HepG2 (cell line): ENCODE data around the gene RAD51. TPM values are rescaled to one million over a fixed set of nuclear protein-coding genes. Genes with fewer than 3 reads are reported as not detected.

Experiments used
- ATAC-seq: fragments of 200-7000 bp; cut with Tn5 transposase; 3 replicates; pipeline ENCODE4 v1.9.1; 2020; ENCODE audit warnings: mild to moderate bottlenecking, moderate library complexity
- BruUV-seq: library from RNA; stranded (reverse); fragments of 400-500 nt; replicated peaks from 2 replicates; lab custom pipeline; 2021; lab: Mats Ljungman, UMichigan
- CTCF ChIA-PET: fragments of 300-600 bp; formaldehyde crosslinking; extraction: SDS; loops from one replicate; lab custom pipeline; 2021; ENCODE audit warnings: low total read pairs, inconsistent platforms, low intra/inter-chr PET ratio; lab: Yijun Ruan, JAX
- POLR2A ChIA-PET: fragments of 350-600 bp; sonication (Branson Sonifier 250); formaldehyde crosslinking; loops from one replicate; lab custom pipeline; 2020; ENCODE audit warnings: antibody characterized with exemption, inconsistent platforms; lab: Yijun Ruan, JAX
- DNase-seq: peaks from one replicate; pipeline ENCODE4 v3.0.0-alpha.2; 2015; ENCODE audit warnings: low spot score
- FAIRE-seq: peaks from 3 replicates; lab custom pipeline; 2011; peaks lifted over from hg19 to GRCh38; lab: Jason Lieb, UNC
- H2AFZ ChIP-seq: one replicate; pipeline ENCODE4 v1.6.1; 2011; ENCODE audit warnings: low read length, inconsistent platforms
- H3K27ac ChIP-seq: fragments of 300-600 bp; 3 replicates; pipeline ENCODE4 v1.8.0; 2011; ENCODE audit warnings: mixed run types, mild to moderate bottlenecking, mixed read lengths, low read length, inconsistent platforms; ENCODE audit not compliant: insufficient read depth; ENCODE audit errors: extremely low read length
- H3K27me3 ChIP-seq, 2 experiments: fragments of 200-600 bp in 1 of 2; 2 replicates in 1 of 2; 3 replicates in 1 of 2; pipeline versions ENCODE4 v1.6.0 to v1.8.0; 2011; ENCODE audit warnings: low read length in 2 of 2, mild to moderate bottlenecking in 2 of 2, moderate library complexity in 2 of 2, inconsistent platforms in 1 of 2; ENCODE audit not compliant: insufficient read depth in 2 of 2, control insufficient read depth in 1 of 2
- H3K36me3 ChIP-seq, 2 experiments: fragments of 200-600 bp in 1 of 2; replicated peaks in 1 of 2; 2 replicates in 1 of 2; 3 replicates in 1 of 2; pipeline versions ENCODE4 v1.5.1 to v1.8.0; 2011; ENCODE audit warnings: low read length in 2 of 2, inconsistent platforms in 1 of 2; ENCODE audit not compliant: insufficient read depth in 2 of 2, control insufficient read depth in 1 of 2
- H3K4me1 ChIP-seq: 2 replicates; pipeline ENCODE4 v1.5.1; 2012; ENCODE audit warnings: low read length, inconsistent platforms; ENCODE audit not compliant: insufficient read depth
- H3K4me2 ChIP-seq: 2 replicates; pipeline ENCODE4 v1.6.0; 2011; ENCODE audit warnings: low read depth, low read length, inconsistent platforms
- H3K4me3 ChIP-seq, 3 experiments: fragments of 200-600 bp in 1 of 3; sonication (generic), shearing (Covaris generic) in 1 of 3; replicated peaks in 1 of 3; 2 replicates each; pipeline ENCODE4 v1.5.1; 2011 to 2016; ENCODE audit warnings: low read length in 3 of 3, inconsistent platforms in 2 of 3, low read depth in 2 of 3, mild to moderate bottlenecking in 2 of 3, control low read depth in 1 of 3, mixed read lengths in 1 of 3; ENCODE audit not compliant: insufficient read depth in 1 of 3
- H3K79me2 ChIP-seq: one replicate; pipeline ENCODE4 v1.6.1; 2011; ENCODE audit warnings: low read length, inconsistent platforms; ENCODE audit not compliant: insufficient read depth
- H3K9ac ChIP-seq: 2 replicates; pipeline ENCODE4 v1.6.0; 2011; ENCODE audit warnings: mild to moderate bottlenecking, low read depth, low read length, inconsistent platforms; ENCODE audit not compliant: insufficient read depth
- H3K9me3 ChIP-seq: 2 replicates; pipeline ENCODE4 v1.5.1; 2012; ENCODE audit warnings: mild to moderate bottlenecking, low read length
- H4K20me1 ChIP-seq: 2 replicates; pipeline ENCODE4 v1.6.0; 2011; ENCODE audit warnings: inconsistent platforms, mild to moderate bottlenecking, low read length, moderate library complexity; ENCODE audit not compliant: insufficient read depth
- ZNF407 ChIP-seq: sonication (generic); formaldehyde crosslinking; IDR thresholded peaks from one replicate; pipeline ENCODE4 v1.5.1; 2020; ENCODE audit warnings: mild to moderate bottlenecking, missing genetic modification reagents; ENCODE audit errors: not compliant biosample characterization
- WGBS: methylation state at CpG from one replicate; pipeline ENCODE4 v1.1.6; 2017; ENCODE audit warnings: low lambda C conversion rate; 5-methylcytosine and 5-hydroxymethylcytosine counted together
- in situ Hi-C: cut with HindIII; loops from 2 replicates; pipeline ENCODE4 v1.10.0; 2017; ENCODE audit warnings: low pct_unique_long_range_greater_than_20kb; ENCODE audit not compliant: extremely low pct_ligation_motif_present
- intact Hi-C: fragments of 100-400 bp; cut with micrococcal nuclease; formaldehyde crosslinking; loops from one replicate; pipeline ENCODE4 v1.10.0; 2022; ENCODE audit not compliant: unreplicated experiment
- polyA plus RNA-seq, 8 experiments: library from polyadenylated mRNA; depleted of rRNA in 3 of 8; stranded (reverse) in 7 of 8; unstranded in 1 of 8; fragments of >200 nt; fragmentation: Illumina TruSeq in 4 of 8; extraction: Trizol in 4 of 8; gene quantifications; 2 replicates each; pipeline versions ENCODE4 v1.2.1 to v1.2.3, GENCODE V29; 2011 to 2016; ENCODE audit warnings: low read depth in 4 of 8, missing spikeins in 1 of 8, mixed read lengths in 1 of 8; ENCODE audit not compliant: insufficient read depth in 1 of 8
- total RNA-seq, 5 experiments: library from RNA; depleted of rRNA; stranded (reverse); fragments of >200 nt; fragmentation: Illumina TruSeq; extraction: Trizol; gene quantifications; 2 replicates each; pipeline ENCODE4 v1.2.3, GENCODE V29; 2016; ENCODE audit warnings: low read depth in 1 of 5

RAD51 gene
- total and polyA plus RNA-seq, 2 of the 13 experiments (the other 11 are each of a cell fraction or from before 2014, with no cell fraction given): 8.5 to 12.8 TPM

GRCh38 chr15:40743485-40743901 lies 48.5 kb downstream of the RAD51 start:
- BruUV-seq: no TSS peak
- DNase-seq (no peak), FAIRE-seq (no peak), ATAC-seq (no peak)
- no peaks in the 10 kb centered on the region for H3K27me3 ChIP-seq
- no peak overlapping the region for H3K4me2 ChIP-seq
- intact Hi-C loops (loop anchor here (5.0 kb wide), 1 partner anchor 66 kb away; no protein-coding TSS in a partner anchor), in situ Hi-C loops (no loop called here)
- ChIA-PET POLR2A (interaction anchor here (1.2 kb wide), 1 partner anchor 20 kb away, joined by 3 read pairs; the partner anchor contains the start of gene GCHFR), CTCF (no interaction called here)
- peaks cover 7% of the 10 kb centered on the region; the same call in 1 of the 2 replicates for H3K4me1 ChIP-seq
- no peak overlapping the region for H2AFZ ChIP-seq
- no peaks in the 10 kb centered on the region for H3K9me3 ChIP-seq
- H4K20me1 ChIP-seq: no peaks in the 10 kb centered on the region
- no peak overlapping the region for H3K9ac ChIP-seq
- peaks cover 14 to 76% of the 10 kb centered on the region in 2 experiments; a peak in 4 of 5 replicates for H3K36me3 ChIP-seq
- no peak overlapping the region for H3K27ac ChIP-seq
- no peaks in the 10 kb centered on the region for H3K79me2 ChIP-seq
- H3K4me3 ChIP-seq: no peak overlapping the region
- TF ChIP-seq ZNF407 (CRISPR knock-in tag): no peak
- 89% methylated on average over 2 of the region's 2 CpGs for WGBS
